Spinal cord (tissue), 10 donors: ENCODE measurements around the gene TKT. TPM values are rescaled to one million over a fixed set of nuclear protein-coding genes. Genes with fewer than 3 reads are reported as not detected.

Source experiments
- DNase-seq, 6 donors: peaks; one replicate each; pipeline versions ENCODE4 v3.0.0 to v3.0.0-alpha.2; 2013 to 2015; ENCODE audit warnings: low spot score in 6 of 6, low read depth in 4 of 6
- H3K27ac ChIP-seq: one replicate; pipeline ENCODE4 v1.5.1; 2013; ENCODE audit warnings: low read depth, low read length, control low read depth
- H3K27me3 ChIP-seq: one replicate; pipeline ENCODE4 v1.6.1; 2013; ENCODE audit warnings: low read length; ENCODE audit not compliant: control insufficient read depth, insufficient read depth
- H3K36me3 ChIP-seq: one replicate; pipeline ENCODE4 v1.6.1; 2013; ENCODE audit warnings: low read length; ENCODE audit not compliant: control insufficient read depth, insufficient read depth
- H3K4me1 ChIP-seq: one replicate; pipeline ENCODE4 v1.6.1; 2013; ENCODE audit warnings: low read length; ENCODE audit not compliant: control insufficient read depth, insufficient read depth
- H3K4me3 ChIP-seq: one replicate; pipeline ENCODE4 v1.5.1; 2013; ENCODE audit warnings: low read depth, low read length, control low read depth
- H3K9me3 ChIP-seq: one replicate; pipeline ENCODE4 v1.6.1; 2013; ENCODE audit warnings: low read length; ENCODE audit not compliant: control insufficient read depth, insufficient read depth
- WGBS: methylation state at CpG from one replicate; pipeline ENCODE4 v1.1.5; 2013; ENCODE audit warnings: missing lambda C conversion rate; ENCODE audit not compliant: insufficient coverage; 5-methylcytosine and 5-hydroxymethylcytosine counted together
- polyA plus RNA-seq, 2 donors: library from polyadenylated mRNA; unstranded; fragments of 120-200 nt; gene quantifications; one replicate each; pipeline ENCODE4 v1.2.1, GENCODE V29; 2013; ENCODE audit not compliant: insufficient read length in 2 of 2
- small RNA-seq: library from RNA; depleted of rRNA; stranded (forward); fragments of <200 nt; gene quantifications from one replicate; pipeline ENCODE3, GENCODE V24; 2014; ENCODE audit warnings: low replicate concordance
- total RNA-seq, 2 donors: library from RNA; depleted of rRNA in 1 of 2; stranded (reverse); fragments of 120-200 nt in 1 of 2; fragments of >200 nt in 1 of 2; gene quantifications; one replicate each; pipeline versions ENCODE4 v1.2.3 to v1.2.4, GENCODE V29; 2013 to 2014
- donor health status: healthy.

The TKT gene
- total and polyA plus RNA-seq, 4 donors: 118 to 170 (median 148) TPM

GRCh38 chr3:53180305-53181023, 75.4 kb downstream of the TKT start:
- Histone ChIP-seq H3K9me3 (no peaks in the 10 kb centered on the region), H3K27ac (no peak overlapping the region), H3K4me3 (no peak overlapping the region), H3K36me3 (peaks cover 44% of the 10 kb centered on the region), H3K27me3 (no peaks in the 10 kb centered on the region), H3K4me1 (peaks cover 12% of the 10 kb centered on the region)
- no peak for DNase-seq
- WGBS: 79% methylated on average over 9 of the region's 11 CpGs

DNA sequence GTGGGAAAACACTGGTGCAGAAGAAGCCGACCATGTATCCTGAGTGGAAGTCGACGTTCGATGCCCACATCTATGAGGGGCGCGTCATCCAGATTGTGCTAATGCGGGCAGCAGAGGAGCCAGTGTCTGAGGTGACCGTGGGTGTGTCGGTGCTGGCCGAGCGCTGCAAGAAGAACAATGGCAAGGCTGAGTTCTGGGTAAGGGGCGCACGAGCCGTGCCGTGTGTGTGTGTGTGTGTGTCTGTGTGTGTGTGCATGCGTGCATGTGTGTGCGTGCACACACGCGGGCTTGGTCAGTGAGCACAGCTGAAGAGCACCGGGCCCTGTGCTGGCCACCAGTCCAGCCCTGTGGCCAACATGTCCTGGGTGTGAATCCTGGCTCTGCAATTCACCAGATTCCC, 76.2 kb downstream of the TKT start:
- WGBS: 94% methylated on average over 17 of the region's 20 CpGs
- no peak for DNase-seq

GRCh38 chr3:53178246-53178645, 77.6 kb downstream of the TKT start:
- WGBS: 91% methylated on average over 15 of the region's 15 CpGs
- Histone ChIP-seq H3K36me3 (peaks cover 44% of the 10 kb centered on the region), H3K4me3 (no peak overlapping the region)

More for the DNA sequence above, 76.2 kb downstream of the TKT start:
- H3K27ac ChIP-seq: no peak overlapping the region
- no peaks in the 10 kb centered on the region for H3K9me3 ChIP-seq
- no peaks in the 10 kb centered on the region for H3K27me3 ChIP-seq
- peaks cover 46% of the 10 kb centered on the region for H3K36me3 ChIP-seq
- no peak overlapping the region for H3K4me3 ChIP-seq
- peaks cover 12% of the 10 kb centered on the region for H3K4me1 ChIP-seq

DNA sequence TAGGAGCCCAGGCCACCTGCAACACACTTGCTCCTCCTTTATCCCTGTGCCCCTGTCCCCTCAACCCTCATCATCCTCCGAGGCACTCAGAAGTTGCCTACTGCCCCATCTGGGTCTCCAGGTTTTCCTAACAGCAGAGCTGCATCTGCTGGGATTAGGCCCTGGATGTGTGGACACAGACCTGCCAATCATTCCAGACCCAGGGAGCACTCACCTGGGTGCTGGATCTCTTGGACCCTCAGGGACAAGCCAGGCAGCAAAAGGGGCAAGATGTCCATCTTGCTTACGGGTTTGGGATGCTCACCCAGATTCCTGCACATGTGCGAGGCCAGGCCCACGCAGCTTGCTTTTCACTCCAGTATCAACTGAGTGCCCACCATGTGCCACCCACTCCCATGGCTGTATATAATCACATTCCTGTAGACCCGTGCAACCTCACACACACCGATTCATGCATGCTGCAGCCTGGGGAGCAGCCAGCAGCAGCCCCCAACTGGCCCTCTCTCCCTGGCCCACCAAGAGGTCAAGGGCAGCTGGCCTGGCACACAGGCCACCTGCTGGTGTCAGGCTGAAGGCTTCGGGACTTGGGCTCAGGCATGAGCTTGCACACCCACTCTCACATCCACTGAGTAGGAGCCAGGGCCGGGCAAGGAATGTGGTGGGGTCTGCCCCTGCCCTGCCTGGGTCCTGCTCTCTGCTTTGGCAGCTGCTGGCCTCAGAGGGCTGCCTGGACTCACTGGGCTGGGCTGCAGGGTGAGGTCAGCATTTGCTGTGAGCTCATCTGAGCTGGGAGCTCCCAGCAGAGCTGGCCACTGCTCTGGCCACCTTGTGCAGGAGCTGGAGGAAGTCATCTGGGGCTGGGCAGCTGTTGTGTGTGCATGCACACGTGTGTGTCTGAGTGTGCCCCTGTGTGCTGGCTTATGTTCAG, 79.9 kb downstream of the TKT start:
- Histone ChIP-seq H3K4me1 (peaks cover 19% of the 10 kb centered on the region), H3K4me3 (no peak overlapping the region), H3K27ac (no peak overlapping the region), H3K36me3 (peaks cover 28% of the 10 kb centered on the region), H3K27me3 (no peaks in the 10 kb centered on the region), H3K9me3 (no peaks in the 10 kb centered on the region)
- WGBS: 91% methylated on average over 9 of the region's 9 CpGs
- no peak for DNase-seq

More at GRCh38 chr3:53178246-53178645, 77.6 kb downstream of the TKT start:
- Histone ChIP-seq H3K27me3 (no peaks in the 10 kb centered on the region), H3K4me1 (peaks cover 12% of the 10 kb centered on the region), H3K9me3 (no peaks in the 10 kb centered on the region), H3K27ac (no peak overlapping the region)
- DNase-seq: no peak

Small RNA genes within 50 kb of the gene (small RNA-seq; reads per million reads assigned to genes)
- gene RF00019: not detected

Other genes starting within 250 kb of the TKT start
- gene SFMBT1, start 209.9 kb downstream of the TKT start, total RNA-seq: 10 to 100 TPM; 14.9 to 16.9 TPM
- gene SFMBT1, start 209.9 kb downstream of the TKT start, polyA plus RNA-seq: 10 to 100 TPM; 10.0 to 10.9 TPM
- 10 to 100 TPM; 10.8 to 13.4 TPM for gene RFT1, start 125.6 kb downstream of the TKT start, total RNA-seq
- 10 to 100 TPM; 16.1 to 18.3 TPM for gene RFT1, start 125.6 kb downstream of the TKT start, polyA plus RNA-seq
- gene PRKCD, start 94.8 kb downstream of the TKT start, total RNA-seq: 10 to 100 TPM in 1 of 2 donors, 1 to 10 TPM in 1; 2.9 to 10.0 TPM
- gene PRKCD, start 94.8 kb downstream of the TKT start, polyA plus RNA-seq: 10 to 100 TPM; 12.5 to 15.0 TPM
- gene DCP1A, start 91.5 kb upstream of the TKT start, total RNA-seq: 10 to 100 TPM; 13.3 to 18.3 TPM
- gene DCP1A, start 91.5 kb upstream of the TKT start, polyA plus RNA-seq: 10 to 100 TPM; 16.2 to 17.0 TPM
- 10 to 100 TPM; 14.1 to 37.5 TPM for gene CACNA1D, start 238.6 kb upstream of the TKT start, total RNA-seq
- gene CACNA1D, start 238.6 kb upstream of the TKT start, polyA plus RNA-seq: 10 to 100 TPM; 19.1 to 29.6 TPM